ENCODE data around the gene DCLK1.

GRCh38 chr13:35894636-35895035 lies 236.5 kb downstream of the DCLK1 start:
- TF ChIP-seq CTCF (IDR thresholded peaks at IDR 0.05 in 4 of 5, conservative IDR thresholded peaks at IDR 0.05 in 1 of 5) (no peak), POLR2A (IDR thresholded peaks at IDR 0.05) (no peak)

Measured in gastrocnemius medialis (tissue), 4 donors.